ENCODE results near the gene TIMM44.
"Not testable (repeated sequence)": the region's sequence is repeated elsewhere in the genome, so short reads cannot be mapped to it uniquely, and the experiment has no call there.

The TIMM44 gene

GRCh38 chr19:7941895-7942596, 1.4 kb downstream of the TIMM44 start:
- no peak for FAIRE-seq

- FAIRE-seq = no peak
Observed at GRCh38 chr19:7940841-7941240, 2.6 kb downstream of the TIMM44 start.

- no peak for FAIRE-seq
Observed at GRCh38 chr19:7934766-7935165, 8.7 kb downstream of the TIMM44 start.

- FAIRE-seq = no peak
Observed at GRCh38 chr19:7933828-7934725, 9.4 kb downstream of the TIMM44 start.

GRCh38 chr19:7933411-7933810, 10.1 kb downstream of the TIMM44 start:
- no peak for FAIRE-seq

- FAIRE-seq = no peak
Observed at GRCh38 chr19:7932930-7933300, 10.6 kb downstream of the TIMM44 start.

GRCh38 chr19:7932276-7932929, 11.1 kb downstream of the TIMM44 start:
- FAIRE-seq = no peak

GRCh38 chr19:7931221-7932061, 12.0 kb downstream of the TIMM44 start:
- FAIRE-seq = no peak

- FAIRE-seq = no peak
Observed at GRCh38 chr19:7930765-7931164, 12.7 kb downstream of the TIMM44 start.

- FAIRE-seq = not testable (repeated sequence)
Observed at GRCh38 chr19:7930030-7930429, 13.4 kb downstream of the TIMM44 start.

- FAIRE-seq = no peak
Observed at GRCh38 chr19:7928741-7929701, 14.4 kb downstream of the TIMM44 start.

- FAIRE-seq = no peak
Observed at GRCh38 chr19:7928334-7928706, 15.1 kb downstream of the TIMM44 start.

- FAIRE-seq = no peak
Observed at GRCh38 chr19:7927605-7928333, 15.7 kb downstream of the TIMM44 start.

- no peak for FAIRE-seq
Observed at GRCh38 chr19:7926727-7927604, 16.5 kb downstream of the TIMM44 start.

- no peak for FAIRE-seq
Observed at GRCh38 chr19:7926021-7926726, 17.3 kb downstream of the TIMM44 start, which contains the start of gene CTXN1. Gene CTXN1 (minus strand): TSS chr19:7926135. CDS start chr19:7925538, 597 bp downstream.

- FAIRE-seq = no peak
Observed at GRCh38 chr19:7925171-7925851, 18.2 kb downstream of the TIMM44 start.

GRCh38 chr19:7924651-7925170, 18.8 kb downstream of the TIMM44 start:
- FAIRE-seq = no peak

GRCh38 chr19:7924241-7924640, 19.2 kb downstream of the TIMM44 start:
- no peak for FAIRE-seq

All from A204.1 (cell line).